ENCODE data around the gene TMOD2. TPM values are rescaled to one million over a fixed set of nuclear protein-coding genes. Genes with fewer than 3 reads are reported as not detected.

The TMOD2 gene
- total RNA-seq, 1 donor from 2014 or later, result 7.0 TPM

DNA sequence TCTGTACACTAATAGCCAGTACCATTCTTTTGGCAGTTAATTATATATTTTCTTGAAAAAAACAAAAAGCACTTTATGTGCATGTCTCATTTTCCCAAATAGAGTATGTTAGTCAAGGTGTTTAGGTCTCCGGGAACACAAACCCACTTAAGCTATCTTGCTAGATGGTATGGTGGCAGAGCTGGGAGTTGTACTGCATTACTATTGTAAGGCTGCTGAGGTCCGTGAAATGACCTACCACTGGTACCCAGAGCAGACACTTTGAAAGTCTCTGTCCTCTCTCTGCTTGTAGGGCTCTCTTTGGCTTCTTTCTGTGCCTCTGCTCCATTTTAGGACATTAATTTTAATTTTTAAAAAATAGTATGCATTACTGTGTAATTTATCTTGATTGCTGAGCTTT, 86.9 kb downstream of the TMOD2 start:
- no peak overlapping the region for H3K4me3 ChIP-seq
- TF ChIP-seq, protein P1, sequence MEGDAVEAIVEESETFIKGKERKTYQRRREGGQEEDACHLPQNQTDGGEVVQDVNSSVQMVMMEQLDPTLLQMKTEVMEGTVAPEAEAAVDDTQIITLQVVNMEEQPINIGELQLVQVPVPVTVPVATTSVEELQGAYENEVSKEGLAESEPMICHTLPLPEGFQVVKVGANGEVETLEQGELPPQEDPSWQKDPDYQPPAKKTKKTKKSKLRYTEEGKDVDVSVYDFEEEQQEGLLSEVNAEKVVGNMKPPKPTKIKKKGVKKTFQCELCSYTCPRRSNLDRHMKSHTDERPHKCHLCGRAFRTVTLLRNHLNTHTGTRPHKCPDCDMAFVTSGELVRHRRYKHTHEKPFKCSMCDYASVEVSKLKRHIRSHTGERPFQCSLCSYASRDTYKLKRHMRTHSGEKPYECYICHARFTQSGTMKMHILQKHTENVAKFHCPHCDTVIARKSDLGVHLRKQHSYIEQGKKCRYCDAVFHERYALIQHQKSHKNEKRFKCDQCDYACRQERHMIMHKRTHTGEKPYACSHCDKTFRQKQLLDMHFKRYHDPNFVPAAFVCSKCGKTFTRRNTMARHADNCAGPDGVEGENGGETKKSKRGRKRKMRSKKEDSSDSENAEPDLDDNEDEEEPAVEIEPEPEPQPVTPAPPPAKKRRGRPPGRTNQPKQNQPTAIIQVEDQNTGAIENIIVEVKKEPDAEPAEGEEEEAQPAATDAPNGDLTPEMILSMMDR (IDR thresholded peaks at IDR 0.05), result no peak
- no peaks in the 10 kb centered on the region for H3K36me3 ChIP-seq
- H3K27ac ChIP-seq, result no peak overlapping the region
- no peak for DNase-seq (ENCODE audit: low spot score in 2 of 2)
- no peaks in the 10 kb centered on the region for H3K9me3 ChIP-seq
- H3K27me3 ChIP-seq, result no peaks in the 10 kb centered on the region
- intact Hi-C loops (cut with DNase I), result no loop called here
- H3K4me1 ChIP-seq, result peaks cover 2 to 43% of the 10 kb centered on the region in 2 donors

DNA sequence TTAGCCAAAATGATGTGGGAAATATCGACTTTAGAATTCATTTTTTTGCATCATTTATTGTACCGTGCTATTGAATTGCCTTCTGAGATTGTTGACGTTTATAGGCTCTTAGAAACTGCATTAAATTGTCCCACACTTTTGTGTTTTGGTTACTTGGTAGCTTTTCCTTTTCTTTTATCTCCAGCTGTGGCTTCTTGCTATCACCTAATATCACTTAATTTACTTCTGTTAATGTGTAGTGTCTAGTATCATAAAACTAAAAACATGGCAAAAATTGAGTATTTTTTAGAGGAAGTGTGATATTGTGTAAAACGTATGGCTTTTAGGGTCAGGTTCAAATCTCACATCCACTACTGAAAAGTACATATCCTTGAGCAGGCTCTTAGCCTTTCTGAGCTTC, 89.3 kb downstream of the TMOD2 start:
- H3K4me1 ChIP-seq, result peaks cover 6 to 50% of the 10 kb centered on the region in 2 donors
- no peak overlapping the region for H3K4me3 ChIP-seq
- TF ChIP-seq, protein P1 (IDR thresholded peaks at IDR 0.05), result no peak
- no peak overlapping the region for H3K27ac ChIP-seq
- H3K9me3 ChIP-seq, result no peaks in the 10 kb centered on the region
- intact Hi-C loops (cut with DNase I), result no loop called here
- no peak for DNase-seq (ENCODE audit: low spot score in 2 of 2)
- no peaks in the 10 kb centered on the region for H3K36me3 ChIP-seq
- H3K27me3 ChIP-seq, result no peaks in the 10 kb centered on the region

DNA sequence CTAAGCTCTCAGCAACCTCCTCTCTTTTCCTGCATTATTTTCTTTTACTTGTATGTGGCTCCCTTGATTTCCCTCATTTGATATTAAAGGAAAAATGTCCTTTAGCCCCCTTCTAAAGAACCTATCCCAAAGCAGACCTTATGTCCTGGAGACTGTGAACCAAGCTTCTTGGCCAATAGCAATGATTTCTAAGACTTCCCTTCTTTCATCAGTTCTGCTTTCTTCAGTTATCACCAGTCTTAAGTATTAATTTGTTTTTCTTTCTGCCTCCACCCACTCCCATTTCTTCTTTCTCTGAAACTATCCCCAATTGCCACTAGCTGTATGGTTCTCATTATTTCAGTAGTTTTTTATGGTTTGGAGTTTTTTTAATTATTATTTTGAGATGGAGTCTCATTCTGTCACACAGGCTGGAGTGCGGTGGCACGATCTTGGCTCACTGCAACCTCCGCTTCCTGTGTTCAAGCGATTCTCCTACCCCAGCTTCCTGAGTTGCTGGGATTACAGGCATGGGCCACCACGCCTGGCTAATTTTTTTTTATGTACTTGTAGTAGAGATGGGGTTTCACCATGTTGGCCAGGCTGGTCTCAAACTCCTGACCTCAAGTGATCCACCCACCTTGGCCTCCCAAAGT, 90.1 kb downstream of the TMOD2 start:
- no peaks in the 10 kb centered on the region for H3K27me3 ChIP-seq
- TF ChIP-seq, protein P1 (IDR thresholded peaks at IDR 0.05), result no peak
- intact Hi-C loops (cut with DNase I), result no loop called here
- no peaks in the 10 kb centered on the region for H3K9me3 ChIP-seq
- H3K36me3 ChIP-seq, result no peaks in the 10 kb centered on the region
- H3K4me3 ChIP-seq, result no peak overlapping the region
- no peak overlapping the region for H3K27ac ChIP-seq
- no peak for DNase-seq (ENCODE audit: low spot score in 2 of 2)
- peaks cover 6 to 52% of the 10 kb centered on the region in 2 donors for H3K4me1 ChIP-seq

DNA sequence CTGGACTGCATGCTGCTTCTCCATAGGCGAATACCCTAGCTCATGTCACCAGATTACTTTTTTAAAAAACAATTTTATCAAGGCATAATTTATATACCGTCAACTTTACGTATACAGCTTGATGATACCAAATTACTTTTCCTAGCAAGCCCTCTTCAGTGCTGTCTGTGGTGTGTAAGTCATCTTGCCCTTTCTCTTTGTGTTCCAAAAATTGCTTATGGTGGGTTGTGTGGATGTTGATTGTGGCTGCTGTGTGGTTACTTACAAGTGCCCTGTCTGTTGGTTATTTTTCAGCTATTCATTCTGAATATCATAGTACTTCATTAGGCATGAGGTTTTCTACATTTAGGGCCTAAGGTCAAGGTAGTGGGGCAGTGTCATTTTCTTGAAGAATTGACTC, 90.9 kb downstream of the TMOD2 start:
- Histone ChIP-seq H3K27ac (no peak overlapping the region), H3K27me3 (no peaks in the 10 kb centered on the region), H3K9me3 (no peaks in the 10 kb centered on the region), H3K4me1 (peaks cover 6 to 58% of the 10 kb centered on the region in 2 donors), H3K36me3 (no peaks in the 10 kb centered on the region), H3K4me3 (no peak overlapping the region)
- DNase-seq (ENCODE audit: low spot score in 2 of 2), result no peak
- TF ChIP-seq, protein P1 (IDR thresholded peaks at IDR 0.05), result no peak
- intact Hi-C loops (cut with DNase I), result no loop called here

DNA sequence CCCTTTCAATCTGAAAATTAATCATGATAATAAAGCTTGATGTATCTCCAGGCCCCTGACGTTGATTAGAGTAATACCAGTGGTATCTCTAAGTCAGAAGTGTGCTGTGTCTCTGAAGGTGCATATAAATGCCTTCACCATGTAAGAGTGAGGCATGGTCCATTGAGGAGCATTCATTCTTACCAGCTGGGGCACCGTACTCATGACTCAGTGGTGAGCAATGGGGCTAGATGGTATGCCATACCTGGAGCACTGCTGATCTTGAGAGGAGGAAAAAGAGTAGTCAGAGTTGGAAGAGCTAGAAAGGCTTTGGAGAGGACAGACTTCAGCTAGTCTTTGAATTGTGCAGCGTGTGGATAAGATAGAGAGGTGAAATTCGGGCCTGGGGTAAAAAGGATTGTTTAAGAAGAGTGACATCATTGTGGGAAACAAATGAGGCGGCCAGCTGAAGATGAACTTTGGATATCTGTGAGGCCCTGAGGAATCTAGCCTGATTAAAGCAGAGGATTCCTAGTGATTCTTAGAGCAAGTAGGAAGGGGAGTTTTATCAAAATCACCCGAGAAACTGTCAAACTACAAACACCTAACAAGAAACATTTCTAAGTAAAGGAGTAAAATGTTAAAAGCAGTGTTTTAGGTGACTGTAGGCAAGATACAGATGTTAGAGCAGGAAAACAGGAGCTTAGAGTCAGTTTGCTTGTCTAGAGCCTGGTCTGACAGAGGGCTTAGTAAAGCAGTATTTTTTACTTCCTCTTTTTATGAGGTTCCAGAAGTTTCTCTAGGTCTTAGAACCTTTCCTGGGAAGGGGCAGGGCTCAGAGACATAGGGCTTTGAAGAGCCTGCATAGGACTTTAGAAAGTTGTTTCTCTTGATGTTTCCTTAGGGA, 91.7 kb downstream of the TMOD2 start:
- H3K27ac ChIP-seq, result peak overlapping the region in 1 of 2 donors; percentile 16
- intact Hi-C loops (cut with DNase I), result no loop called here
- peaks cover 6 to 57% of the 10 kb centered on the region in 2 donors for H3K4me1 ChIP-seq

More for the DNA sequence above, 91.7 kb downstream of the TMOD2 start:
- no peaks in the 10 kb centered on the region for H3K9me3 ChIP-seq
- TF ChIP-seq, protein P1 (IDR thresholded peaks at IDR 0.05), result no peak
- no peaks in the 10 kb centered on the region for H3K27me3 ChIP-seq
- H3K4me3 ChIP-seq, result no peak overlapping the region
- no peak for DNase-seq (ENCODE audit: low spot score in 2 of 2)
- H3K36me3 ChIP-seq, result no peaks in the 10 kb centered on the region
